Activated CD8-positive, alpha-beta memory T cell treated with anti-CD3 and anti-CD28 coated beads, Interleukin-2, amount 50 U/mL, for 48 hours (primary cell): ENCODE measurements around the gene FOXJ1.

Experiments
- DNase-seq: peaks from one replicate; pipeline ENCODE4 v3.0.0-alpha.2; 2020

Gene FOXJ1

DNA sequence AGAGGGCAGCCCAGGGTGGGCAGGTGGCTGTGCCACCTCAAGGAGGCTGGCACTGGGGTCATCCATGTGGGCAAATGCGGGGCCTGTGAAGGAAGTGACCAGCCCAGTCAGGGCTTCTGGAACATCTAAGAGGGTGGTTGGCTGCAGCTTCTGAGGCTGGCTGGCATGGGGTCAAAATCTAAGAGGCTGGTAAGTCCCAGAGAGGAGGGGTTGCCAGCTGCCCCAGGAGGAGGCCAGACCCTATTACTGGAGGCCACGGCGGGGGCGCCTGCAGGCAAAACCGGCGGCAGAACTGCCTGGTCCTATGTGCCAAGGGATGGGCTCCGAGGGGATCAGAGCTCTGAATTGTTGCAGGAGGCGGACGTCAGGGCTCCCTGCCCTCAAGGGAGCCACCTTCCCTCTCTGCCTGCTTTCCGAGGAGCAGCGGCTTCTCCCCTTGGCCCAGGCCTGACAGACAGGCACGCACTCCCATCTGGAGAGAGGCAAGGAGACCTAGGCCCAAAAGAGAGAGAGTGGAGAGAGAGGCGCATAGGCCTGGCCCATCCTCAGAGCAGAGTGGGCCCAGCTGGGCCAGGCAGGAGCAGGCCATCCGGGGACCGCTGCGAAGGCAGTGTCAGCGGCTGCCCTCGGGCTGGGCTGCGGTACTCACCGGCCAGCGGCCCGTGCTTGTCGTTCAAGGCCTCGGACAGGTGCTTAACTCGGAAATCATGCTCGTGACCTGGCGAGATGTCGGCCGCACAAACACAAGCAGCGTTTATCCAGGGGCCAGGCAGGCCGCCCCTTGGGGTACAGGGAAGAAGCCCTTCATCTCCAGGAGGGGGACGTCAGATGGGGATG, 51.1 kb downstream of the FOXJ1 start:
- DNase-seq, result no peak

- no peak for DNase-seq
Measured at GRCh38 chr17:76088868-76089576, 52.0 kb downstream of the FOXJ1 start.

DNA sequence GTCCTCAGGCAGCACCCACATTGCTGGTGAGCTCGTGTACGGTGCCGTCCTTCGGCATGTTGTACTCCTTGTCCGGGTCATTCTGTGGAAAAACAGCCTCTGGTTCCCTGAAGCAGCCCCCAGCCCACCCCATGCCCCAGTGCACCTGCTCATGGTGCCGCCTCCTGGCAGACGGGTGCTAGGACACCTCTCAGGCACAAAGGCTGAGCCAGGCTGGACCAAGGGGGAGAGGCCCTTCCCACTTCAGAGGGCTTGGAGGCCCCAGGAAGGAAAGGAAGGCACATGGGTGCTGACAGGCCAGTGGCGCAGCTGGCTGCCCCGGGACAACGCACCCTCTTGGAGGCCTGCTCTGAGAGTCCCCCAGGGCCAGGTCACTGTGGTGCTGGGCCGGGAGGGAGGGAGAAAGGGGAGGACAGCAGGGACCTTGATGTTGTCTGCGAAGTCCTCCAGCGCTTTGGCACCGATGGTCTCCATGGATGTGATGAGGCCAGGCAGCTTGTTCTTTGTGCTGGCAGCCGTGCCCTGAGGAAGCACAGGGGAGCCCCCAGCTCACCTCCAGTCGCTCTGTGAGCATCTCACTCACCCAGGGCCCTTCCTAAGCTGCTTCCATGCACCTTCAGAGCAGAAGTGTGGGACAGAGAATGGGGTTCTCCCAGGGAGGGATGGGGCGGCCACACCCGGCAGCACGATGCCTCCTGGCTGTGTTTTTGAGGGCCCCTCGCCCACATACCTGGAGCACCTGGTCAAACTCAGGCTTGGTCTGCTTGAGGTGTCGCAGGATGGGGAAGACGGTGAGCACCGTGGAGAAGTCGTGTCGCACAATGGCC, 52.8 kb downstream of the FOXJ1 start:
- DNase-seq, result no peak

DNA sequence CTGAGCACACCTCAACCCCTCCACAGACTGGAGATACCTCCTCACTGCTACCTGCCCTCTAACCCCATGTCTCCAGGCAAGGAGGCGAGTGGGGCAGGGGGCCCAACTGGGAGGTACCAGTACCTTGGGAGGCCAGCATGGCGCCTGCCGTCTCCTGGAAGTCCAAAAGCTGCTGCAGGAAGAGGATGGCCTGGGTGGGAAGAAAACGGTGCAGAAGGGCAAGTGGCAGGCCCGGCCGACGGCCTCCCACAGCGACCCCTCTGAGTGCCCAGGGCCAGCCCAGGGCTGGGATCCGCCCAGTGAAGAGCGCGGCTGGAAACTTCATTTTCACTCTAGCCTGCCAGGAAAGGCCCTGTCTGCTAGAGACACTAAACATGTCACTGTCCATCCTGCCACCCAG, 53.5 kb downstream of the FOXJ1 start:
- no peak for DNase-seq

DNA sequence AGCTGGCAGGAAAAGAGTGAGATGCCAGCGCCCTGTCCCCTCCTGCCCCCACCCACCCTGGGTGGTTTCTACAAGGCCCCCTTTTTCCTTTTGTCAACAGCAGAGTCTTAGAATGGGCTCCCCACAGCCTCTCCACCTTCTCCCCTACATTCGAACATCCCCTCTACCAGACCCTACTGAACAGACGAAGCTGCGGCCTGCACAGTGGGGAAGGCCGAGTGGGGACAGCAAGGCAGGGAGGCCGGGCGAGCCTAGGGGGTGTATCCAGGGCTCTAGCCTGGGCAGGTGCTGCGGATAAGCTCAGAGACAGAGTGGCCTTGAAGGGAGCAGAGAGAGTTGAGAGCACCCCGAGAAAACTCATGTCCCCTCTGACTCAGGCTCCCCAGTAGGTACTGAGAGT, 54.7 kb downstream of the FOXJ1 start:
- DNase-seq, result no peak
